PC-9 (cell line): ENCODE results near the gene FAM90A1.
"Not testable (repeated sequence)": the region's sequence is repeated elsewhere in the genome, so short reads cannot be mapped to it uniquely, and the experiment has no call there.

Experiments
- EZH2 ChIP-seq: fragments of 200-600 bp; sonication (generic); IDR thresholded peaks from 2 replicates; pipeline ENCODE4 v1.8.0; 2017; ENCODE audit warnings: antibody characterized with exemption, low read depth
- TF ChIP-seq, protein P1 (sequence below): fragments of 200-600 bp; sonication (generic); conservative IDR thresholded peaks from 2 replicates; pipeline ENCODE4 v1.6.1; 2017; ENCODE audit warnings: mixed run types, antibody characterized with exemption, mild to moderate bottlenecking, moderate library complexity

DNA sequence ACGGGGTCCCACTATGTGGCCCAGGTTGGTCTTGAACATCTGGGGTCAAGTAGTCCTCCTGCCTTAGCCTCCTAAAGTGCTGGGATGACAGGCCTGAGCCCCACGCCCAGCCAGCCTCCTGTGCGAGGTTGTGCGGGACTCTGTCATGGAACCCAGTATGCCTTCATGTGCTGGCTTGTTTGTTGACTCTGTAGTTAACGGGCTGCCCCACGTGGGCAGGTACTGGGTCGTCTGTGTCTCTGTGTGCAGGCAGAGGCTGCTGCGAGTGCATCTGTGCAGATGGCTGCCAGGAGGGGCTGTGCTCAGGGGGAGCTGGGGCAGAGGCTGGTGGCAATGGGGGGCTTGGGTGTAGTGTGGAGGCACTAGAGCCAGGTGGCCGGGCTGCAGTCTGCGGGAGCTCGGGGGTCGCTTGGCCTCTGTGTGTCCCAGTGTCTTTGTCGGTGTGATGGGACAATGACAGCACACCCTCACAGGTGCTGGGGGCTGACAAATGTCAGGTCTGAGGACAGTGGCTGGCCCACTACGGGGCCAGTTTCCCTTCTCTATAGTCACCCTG, 6.0 kb upstream of the FAM90A1 start:
- TF ChIP-seq, protein P1, sequence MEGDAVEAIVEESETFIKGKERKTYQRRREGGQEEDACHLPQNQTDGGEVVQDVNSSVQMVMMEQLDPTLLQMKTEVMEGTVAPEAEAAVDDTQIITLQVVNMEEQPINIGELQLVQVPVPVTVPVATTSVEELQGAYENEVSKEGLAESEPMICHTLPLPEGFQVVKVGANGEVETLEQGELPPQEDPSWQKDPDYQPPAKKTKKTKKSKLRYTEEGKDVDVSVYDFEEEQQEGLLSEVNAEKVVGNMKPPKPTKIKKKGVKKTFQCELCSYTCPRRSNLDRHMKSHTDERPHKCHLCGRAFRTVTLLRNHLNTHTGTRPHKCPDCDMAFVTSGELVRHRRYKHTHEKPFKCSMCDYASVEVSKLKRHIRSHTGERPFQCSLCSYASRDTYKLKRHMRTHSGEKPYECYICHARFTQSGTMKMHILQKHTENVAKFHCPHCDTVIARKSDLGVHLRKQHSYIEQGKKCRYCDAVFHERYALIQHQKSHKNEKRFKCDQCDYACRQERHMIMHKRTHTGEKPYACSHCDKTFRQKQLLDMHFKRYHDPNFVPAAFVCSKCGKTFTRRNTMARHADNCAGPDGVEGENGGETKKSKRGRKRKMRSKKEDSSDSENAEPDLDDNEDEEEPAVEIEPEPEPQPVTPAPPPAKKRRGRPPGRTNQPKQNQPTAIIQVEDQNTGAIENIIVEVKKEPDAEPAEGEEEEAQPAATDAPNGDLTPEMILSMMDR = not testable (repeated sequence)
- TF ChIP-seq EZH2 = not testable (repeated sequence)
